Neural crest cell (in vitro differentiated cells): Measurements from ENCODE around the gene CXCL12. TPM values are rescaled to one million over a fixed set of nuclear protein-coding genes. Genes with fewer than 3 reads are reported as not detected.

ENCODE experiments used
- DNase-seq: peaks from one replicate; pipeline ENCODE4 v3.0.0; 2021; ENCODE audit warnings: low read depth, mixed read lengths, low spot score
- H3K27ac Mint-ChIP-seq: one replicate; pipeline ENCODE4 v1.8.0; 2021; ENCODE audit warnings: mild to moderate bottlenecking, mixed read lengths; ENCODE audit not compliant: unreplicated experiment
- H3K27me3 Mint-ChIP-seq: 2 replicates; pipeline ENCODE4 v1.8.0; 2021; ENCODE audit warnings: low read depth, mild to moderate bottlenecking, mixed read lengths
- H3K36me3 Mint-ChIP-seq: 2 replicates; pipeline ENCODE4 v1.8.0; 2021; ENCODE audit warnings: low read depth, mild to moderate bottlenecking, mixed read lengths
- H3K4me1 Mint-ChIP-seq: 2 replicates; pipeline ENCODE4 v1.8.0; 2021; ENCODE audit warnings: mixed read lengths
- H3K4me3 Mint-ChIP-seq: one replicate; pipeline ENCODE4 v1.8.0; 2021; ENCODE audit warnings: mild to moderate bottlenecking, mixed read lengths
- H3K9me3 Mint-ChIP-seq: 2 replicates; pipeline ENCODE4 v1.8.0; 2021; ENCODE audit warnings: mixed read lengths
- total RNA-seq: library from RNA; stranded (reverse); gene quantifications from 2 replicates; pipeline ENCODE4 v1.2.1, GENCODE V29; 2021
- TF ChIP-seq, protein P1 (sequence below): fragments of 200-600 bp; sonication (generic); conservative IDR thresholded peaks from 2 replicates; pipeline ENCODE4 v1.5.0; 2021; ENCODE audit warnings: antibody characterized with exemption, mild to moderate bottlenecking

The CXCL12 gene
- total RNA-seq, 1 donor from 2014 or later: 3.6 TPM

DNA sequence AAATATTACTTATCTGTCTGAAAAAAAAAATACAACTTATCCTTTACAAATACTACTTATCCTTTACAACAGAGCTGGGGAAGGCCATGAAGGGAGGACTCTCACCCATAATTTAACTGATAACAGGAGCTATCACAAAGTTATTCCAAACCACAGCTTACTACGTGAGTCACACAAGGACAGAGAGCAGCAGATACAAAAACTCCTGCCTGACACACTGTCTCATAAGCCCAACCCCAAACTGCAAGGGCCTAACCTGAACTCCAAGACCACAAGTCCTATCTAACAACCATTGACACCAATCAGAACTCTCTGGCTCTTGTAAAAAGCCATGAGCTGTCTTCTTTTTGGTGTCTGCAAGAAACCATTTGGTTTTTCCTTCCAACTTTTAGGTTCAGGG lies 28.5 kb upstream of the CXCL12 start:
- Mint-ChIP-seq H3K4me1 (peaks cover 8% of the 10 kb centered on the region), H3K27me3 (no peaks in the 10 kb centered on the region), H3K9me3 (peaks cover 11% of the 10 kb centered on the region), H3K27ac (no peak overlapping the region), H3K4me3 (no peak overlapping the region), H3K36me3 (peaks cover 8% of the 10 kb centered on the region)
- TF ChIP-seq, protein P1, sequence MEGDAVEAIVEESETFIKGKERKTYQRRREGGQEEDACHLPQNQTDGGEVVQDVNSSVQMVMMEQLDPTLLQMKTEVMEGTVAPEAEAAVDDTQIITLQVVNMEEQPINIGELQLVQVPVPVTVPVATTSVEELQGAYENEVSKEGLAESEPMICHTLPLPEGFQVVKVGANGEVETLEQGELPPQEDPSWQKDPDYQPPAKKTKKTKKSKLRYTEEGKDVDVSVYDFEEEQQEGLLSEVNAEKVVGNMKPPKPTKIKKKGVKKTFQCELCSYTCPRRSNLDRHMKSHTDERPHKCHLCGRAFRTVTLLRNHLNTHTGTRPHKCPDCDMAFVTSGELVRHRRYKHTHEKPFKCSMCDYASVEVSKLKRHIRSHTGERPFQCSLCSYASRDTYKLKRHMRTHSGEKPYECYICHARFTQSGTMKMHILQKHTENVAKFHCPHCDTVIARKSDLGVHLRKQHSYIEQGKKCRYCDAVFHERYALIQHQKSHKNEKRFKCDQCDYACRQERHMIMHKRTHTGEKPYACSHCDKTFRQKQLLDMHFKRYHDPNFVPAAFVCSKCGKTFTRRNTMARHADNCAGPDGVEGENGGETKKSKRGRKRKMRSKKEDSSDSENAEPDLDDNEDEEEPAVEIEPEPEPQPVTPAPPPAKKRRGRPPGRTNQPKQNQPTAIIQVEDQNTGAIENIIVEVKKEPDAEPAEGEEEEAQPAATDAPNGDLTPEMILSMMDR: no peak
- no peak for DNase-seq

DNA sequence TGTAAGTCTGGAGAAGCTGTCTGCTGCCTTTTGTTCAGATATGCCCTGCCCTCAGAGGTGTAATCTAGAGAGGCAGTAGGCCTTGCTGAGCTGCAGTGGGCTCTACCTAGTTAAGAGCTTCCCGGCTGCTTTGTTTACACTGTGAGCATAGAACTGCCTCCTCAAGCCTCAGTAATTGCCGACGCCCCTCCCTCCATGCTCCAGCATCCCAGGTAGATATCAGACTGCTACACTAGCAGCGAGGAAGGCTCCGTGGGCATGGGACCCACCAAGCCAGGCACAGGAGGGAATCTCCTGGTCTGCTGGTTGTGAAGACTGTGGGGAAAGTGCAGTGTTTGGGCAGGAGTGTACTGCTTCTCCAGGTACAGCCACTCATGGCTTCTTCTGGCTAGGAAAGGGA lies 26.4 kb upstream of the CXCL12 start:
- H3K27me3 Mint-ChIP-seq: no peaks in the 10 kb centered on the region
- H3K9me3 Mint-ChIP-seq: peaks cover 12% of the 10 kb centered on the region
- H3K27ac Mint-ChIP-seq: no peak overlapping the region
- TF ChIP-seq, protein P1: no peak
- peaks cover 8% of the 10 kb centered on the region for H3K36me3 Mint-ChIP-seq
- no peak overlapping the region for H3K4me3 Mint-ChIP-seq
- peaks cover 5% of the 10 kb centered on the region for H3K4me1 Mint-ChIP-seq
- no peak for DNase-seq

DNA sequence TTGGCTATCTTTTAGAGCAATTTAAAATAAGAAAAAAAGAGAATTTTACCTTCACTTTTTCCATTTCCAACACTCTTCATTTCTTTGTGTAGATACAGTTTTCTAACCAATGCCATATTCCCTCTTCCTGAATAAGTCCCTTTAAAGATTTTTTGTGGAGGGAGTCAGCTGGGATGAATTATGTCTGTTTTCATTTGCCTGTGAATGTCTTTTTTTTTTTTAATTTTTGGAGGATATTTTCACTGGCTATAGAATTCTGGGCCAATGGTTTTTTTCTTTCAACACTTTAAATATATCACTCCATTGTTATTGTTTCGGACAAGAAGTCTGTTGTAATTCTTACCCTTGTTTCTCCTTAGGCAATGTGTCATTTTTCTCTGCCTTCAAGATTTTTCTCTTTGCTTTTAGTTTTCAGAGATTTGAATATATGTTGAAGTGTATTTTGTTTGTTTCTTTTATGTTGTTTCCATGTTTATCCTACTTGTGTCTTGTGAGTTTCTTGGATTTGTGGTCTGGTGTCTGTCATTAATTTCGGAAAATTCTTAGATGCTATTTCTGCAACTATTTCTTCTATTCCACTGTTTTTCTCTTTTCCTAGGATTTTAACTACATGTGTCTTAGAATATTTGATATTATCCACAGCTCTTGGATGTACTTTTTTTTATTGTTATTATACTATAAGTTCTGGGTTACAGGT lies 20.0 kb upstream of the CXCL12 start:
- no peak overlapping the region for H3K27ac Mint-ChIP-seq
- no peak overlapping the region for H3K4me3 Mint-ChIP-seq
- peaks cover 7% of the 10 kb centered on the region for H3K9me3 Mint-ChIP-seq
- H3K36me3 Mint-ChIP-seq: no peaks in the 10 kb centered on the region
- H3K27me3 Mint-ChIP-seq: no peaks in the 10 kb centered on the region
- DNase-seq: no peak
- peaks cover 12% of the 10 kb centered on the region for H3K4me1 Mint-ChIP-seq
- TF ChIP-seq, protein P1: no peak

DNA sequence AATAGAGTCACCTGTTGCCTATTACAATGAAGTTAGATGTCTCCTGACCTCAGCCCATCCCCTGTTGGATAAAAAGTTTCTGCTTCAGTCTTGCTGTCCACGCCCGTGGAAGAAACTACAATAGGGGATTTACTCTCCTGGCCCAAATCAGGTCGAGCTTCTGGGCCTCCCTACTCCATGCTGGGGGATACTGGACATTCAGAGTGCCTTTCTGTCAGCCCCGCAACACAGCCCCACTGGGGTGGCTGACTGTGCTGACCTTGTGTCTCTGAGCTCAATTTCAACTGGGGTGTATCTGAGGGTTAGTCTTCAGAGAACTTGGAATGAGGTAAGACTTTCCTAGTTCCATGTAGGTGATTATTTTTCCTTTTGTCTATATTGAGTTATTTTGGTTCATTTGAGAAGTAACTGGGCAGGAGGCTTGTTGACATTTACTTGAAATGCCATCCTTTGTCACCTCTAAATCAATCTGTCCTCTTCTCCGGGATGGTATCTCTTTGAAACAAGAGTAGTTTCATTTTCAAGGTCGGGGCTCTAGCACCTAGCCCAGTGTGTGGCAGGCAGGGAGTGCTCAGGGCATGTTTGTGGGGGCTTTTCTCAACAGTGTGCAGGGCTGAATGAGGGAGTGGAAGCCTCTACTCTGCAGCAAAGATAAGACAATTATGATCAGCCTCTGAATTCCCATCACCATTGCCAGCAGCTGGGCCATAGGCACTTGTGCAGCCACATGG lies 17.7 kb upstream of the CXCL12 start:
- no peak for DNase-seq
- Mint-ChIP-seq H3K9me3 (peaks cover 7% of the 10 kb centered on the region), H3K36me3 (no peaks in the 10 kb centered on the region), H3K27me3 (peaks cover 7% of the 10 kb centered on the region), H3K27ac (no peak overlapping the region), H3K4me3 (no peak overlapping the region), H3K4me1 (peaks cover 28% of the 10 kb centered on the region)
- TF ChIP-seq, protein P1: no peak

DNA sequence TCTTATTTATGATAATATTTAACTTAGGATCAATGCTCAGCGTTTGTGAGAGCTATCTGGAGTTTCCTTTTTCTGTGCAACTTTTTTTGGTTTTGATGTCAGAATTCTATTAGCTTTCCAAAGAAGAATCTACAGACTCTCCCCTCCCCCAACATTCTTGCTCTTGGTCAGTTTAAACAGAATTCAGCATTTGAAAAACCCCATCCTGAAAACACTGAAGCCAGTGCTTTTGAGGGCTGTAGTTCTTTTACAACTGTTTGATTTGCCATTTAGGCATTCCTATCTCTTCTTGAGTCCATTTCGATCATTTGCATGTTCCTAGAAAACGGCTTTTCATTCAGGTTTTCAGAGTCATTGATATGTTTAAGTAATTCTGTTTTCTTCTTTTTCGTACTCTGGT lies 15.6 kb upstream of the CXCL12 start:
- peaks cover 37% of the 10 kb centered on the region for H3K4me1 Mint-ChIP-seq
- H3K27ac Mint-ChIP-seq: peak overlapping the region; percentile 7

More for the DNA sequence above, 15.6 kb upstream of the CXCL12 start:
- TF ChIP-seq, protein P1: no peak
- Mint-ChIP-seq H3K9me3 (peaks cover 5% of the 10 kb centered on the region), H3K4me3 (peak overlapping the region; percentile 2), H3K27me3 (peaks cover 10% of the 10 kb centered on the region), H3K36me3 (no peaks in the 10 kb centered on the region)
- DNase-seq: no peak
